Trophoblast cell (in vitro differentiated cells and primary cell): ENCODE data around the gene MRPL42.

Source experiments
- DNase-seq, 2 donors: peaks; one replicate each; pipeline ENCODE4 v3.0.0-alpha.2; 2016
- H2AFZ ChIP-seq: 2 replicates; pipeline ENCODE4 v1.6.1; 2013; ENCODE audit warnings: low read length, moderate library complexity, mild to moderate bottlenecking; ENCODE audit not compliant: insufficient read depth, poor library complexity
- H2AK5ac ChIP-seq: 2 replicates; pipeline ENCODE4 v1.6.1; 2013; ENCODE audit warnings: mild to moderate bottlenecking, low read length
- H2BK120ac ChIP-seq: 2 replicates; pipeline ENCODE4 v1.6.1; 2013; ENCODE audit warnings: low read length, mild to moderate bottlenecking, moderate library complexity; ENCODE audit not compliant: insufficient read depth, poor library complexity
- H2BK12ac ChIP-seq: 2 replicates; pipeline ENCODE4 v1.6.1; 2013; ENCODE audit warnings: mild to moderate bottlenecking, low read length, moderate library complexity
- H2BK5ac ChIP-seq: 2 replicates; pipeline ENCODE4 v1.6.1; 2013; ENCODE audit warnings: low read length, low read depth, moderate library complexity, mild to moderate bottlenecking; ENCODE audit not compliant: poor library complexity
- H3K14ac ChIP-seq: 2 replicates; pipeline ENCODE4 v1.6.1; 2013; ENCODE audit warnings: mild to moderate bottlenecking, low read length
- H3K18ac ChIP-seq: 2 replicates; pipeline ENCODE4 v1.6.1; 2013; ENCODE audit warnings: mild to moderate bottlenecking, low read length
- H3K23ac ChIP-seq: 2 replicates; pipeline ENCODE4 v1.6.1; 2013; ENCODE audit warnings: low read length
- H3K27ac ChIP-seq: 2 replicates; pipeline ENCODE4 v1.5.1; 2013; ENCODE audit warnings: low read depth, mild to moderate bottlenecking, inconsistent platforms, low read length, moderate library complexity
- H3K27me3 ChIP-seq: 2 replicates; pipeline ENCODE4 v1.6.1; 2013; ENCODE audit warnings: inconsistent platforms, mild to moderate bottlenecking, low read length, moderate library complexity; ENCODE audit not compliant: insufficient read depth
- H3K36me3 ChIP-seq, 2 experiments: 1 replicate in 1 of 2; 2 replicates in 1 of 2; pipeline ENCODE4 v1.6.1; 2013; ENCODE audit warnings: low read length in 2 of 2, mild to moderate bottlenecking in 2 of 2, moderate library complexity in 1 of 2; ENCODE audit not compliant: insufficient read depth in 2 of 2, control insufficient read depth in 1 of 2
- H3K4ac ChIP-seq: 2 replicates; pipeline ENCODE4 v1.6.1; 2013; ENCODE audit warnings: low read depth, mild to moderate bottlenecking, low read length, moderate library complexity
- H3K4me1 ChIP-seq, 2 experiments: 1 replicate in 1 of 2; 2 replicates in 1 of 2; pipeline ENCODE4 v1.6.1; 2013; ENCODE audit warnings: low read length in 2 of 2, mild to moderate bottlenecking in 2 of 2, moderate library complexity in 1 of 2; ENCODE audit not compliant: insufficient read depth in 2 of 2, control insufficient read depth in 1 of 2
- H3K4me2 ChIP-seq: 2 replicates; pipeline ENCODE4 v1.6.1; 2013; ENCODE audit warnings: inconsistent platforms, mild to moderate bottlenecking, low read length, moderate library complexity
- H3K4me3 ChIP-seq: 2 replicates; pipeline ENCODE4 v1.5.1; 2013; ENCODE audit warnings: mild to moderate bottlenecking, low read depth, low read length, inconsistent platforms
- H3K79me1 ChIP-seq: one replicate; pipeline ENCODE4 v1.6.1; 2013; ENCODE audit warnings: low read length
- H3K79me2 ChIP-seq: 2 replicates; pipeline ENCODE4 v1.6.1; 2013; ENCODE audit warnings: low read length, mild to moderate bottlenecking; ENCODE audit not compliant: control insufficient read depth, insufficient read depth, poor library complexity
- H3K9ac ChIP-seq: 2 replicates; pipeline ENCODE4 v1.6.1; 2013; ENCODE audit warnings: mild to moderate bottlenecking, low read length
- H3K9me3 ChIP-seq: 2 replicates; pipeline ENCODE4 v1.6.1; 2013; ENCODE audit warnings: low read depth, mild to moderate bottlenecking, control low read depth, inconsistent platforms, low read length; ENCODE audit not compliant: insufficient read depth
- H4K12ac ChIP-seq: 2 replicates; pipeline ENCODE4 v1.6.1; 2013; ENCODE audit warnings: low read depth, mild to moderate bottlenecking, low read length, moderate library complexity
- H4K8ac ChIP-seq: 2 replicates; pipeline ENCODE4 v1.6.1; 2013; ENCODE audit warnings: low read depth, mild to moderate bottlenecking, low read length, moderate library complexity
- H4K91ac ChIP-seq: one replicate; pipeline ENCODE4 v1.6.1; 2013; ENCODE audit warnings: low read depth, mild to moderate bottlenecking, low read length, moderate library complexity
- WGBS: extraction: QIAGEN DNeasy Blood & Tissue Kit; methylation state at CpG from one replicate; pipeline ENCODE4 v1.1.7; 2013; ENCODE audit warnings: missing lambda C conversion rate; ENCODE audit not compliant: insufficient read length, insufficient coverage; ENCODE audit errors: extremely low coverage; 5-methylcytosine and 5-hydroxymethylcytosine counted together

Gene MRPL42

DNA sequence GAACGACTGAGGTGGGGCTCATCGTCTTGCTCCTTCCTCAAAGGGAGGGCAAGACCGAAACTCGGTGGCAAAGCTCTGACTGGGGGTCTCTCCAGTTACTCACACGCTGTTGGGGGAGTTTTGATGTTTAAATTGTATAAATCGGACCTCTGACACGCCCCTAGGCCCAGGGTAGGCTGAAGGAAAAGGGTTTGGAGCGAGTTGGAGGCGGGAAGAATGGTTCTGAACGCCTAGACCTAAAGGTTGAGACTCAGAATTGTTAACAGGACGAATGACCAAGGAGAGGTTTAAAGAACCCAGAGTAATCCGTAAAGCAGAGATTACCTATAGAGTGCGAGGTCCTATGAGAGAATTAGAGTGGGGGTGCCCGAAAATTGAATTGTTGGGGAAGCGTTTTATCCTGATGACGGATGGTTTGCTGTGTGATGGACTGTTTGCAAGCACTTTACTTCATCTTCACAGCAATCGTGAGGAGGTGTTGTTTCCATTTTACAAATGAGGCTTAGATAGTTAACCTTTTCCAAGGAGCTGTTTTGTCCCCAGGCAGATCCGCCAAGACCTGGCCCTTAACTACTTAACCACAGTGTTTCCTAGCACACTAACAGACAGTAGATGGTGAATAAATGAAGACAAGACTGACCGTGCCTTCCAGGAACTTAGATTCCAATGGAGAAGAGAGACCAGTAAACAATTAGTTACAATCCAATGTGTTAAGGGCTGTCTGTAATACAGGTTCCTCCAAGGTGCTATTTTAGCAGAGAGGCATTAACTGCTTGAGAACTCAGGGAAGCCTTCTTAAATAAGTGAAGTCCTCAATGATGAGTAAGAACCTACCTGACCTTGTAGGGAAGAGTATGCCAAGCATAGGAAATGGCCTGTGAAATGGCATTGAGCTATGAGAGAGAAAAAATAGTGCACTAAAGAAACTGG, 24.6 kb upstream of the MRPL42 start:
- peak overlapping the region; percentile 83 for H2AFZ ChIP-seq
- no peaks in the 10 kb centered on the region for H3K36me3 ChIP-seq
- no peaks in the 10 kb centered on the region for H3K27me3 ChIP-seq
- peaks cover 20% of the 10 kb centered on the region for H3K79me2 ChIP-seq
- H4K91ac ChIP-seq = peak overlapping the region; percentile 28
- H2BK12ac ChIP-seq = no peak overlapping the region
- H3K18ac ChIP-seq = peak overlapping the region; percentile 18
- WGBS = no CpG with 5 or more reads among the region's 19 CpGs
- peak overlapping the region; percentile 86 for H3K4me3 ChIP-seq
- H4K12ac ChIP-seq = peak overlapping the region; percentile 24
- H3K9ac ChIP-seq = peak overlapping the region; percentile 92
- peak overlapping the region; percentile 47 for H3K14ac ChIP-seq
- peaks cover 14% of the 10 kb centered on the region for H3K79me1 ChIP-seq
- no peak for DNase-seq
- peak overlapping the region; percentile 30 for H3K4ac ChIP-seq
- H3K27ac ChIP-seq = peak overlapping the region; percentile 83
- H2BK5ac ChIP-seq = peak overlapping the region; percentile 86
- H2BK120ac ChIP-seq = peak overlapping the region; percentile 10
- peaks cover 0 to 7% of the 10 kb centered on the region in 2 experiments for H3K4me1 ChIP-seq
- no peak overlapping the region for H3K23ac ChIP-seq
- H4K8ac ChIP-seq = peak overlapping the region; percentile 71
- H2AK5ac ChIP-seq = no peak overlapping the region
- H3K9me3 ChIP-seq = no peaks in the 10 kb centered on the region
- peak overlapping the region; percentile 97 for H3K4me2 ChIP-seq

DNA sequence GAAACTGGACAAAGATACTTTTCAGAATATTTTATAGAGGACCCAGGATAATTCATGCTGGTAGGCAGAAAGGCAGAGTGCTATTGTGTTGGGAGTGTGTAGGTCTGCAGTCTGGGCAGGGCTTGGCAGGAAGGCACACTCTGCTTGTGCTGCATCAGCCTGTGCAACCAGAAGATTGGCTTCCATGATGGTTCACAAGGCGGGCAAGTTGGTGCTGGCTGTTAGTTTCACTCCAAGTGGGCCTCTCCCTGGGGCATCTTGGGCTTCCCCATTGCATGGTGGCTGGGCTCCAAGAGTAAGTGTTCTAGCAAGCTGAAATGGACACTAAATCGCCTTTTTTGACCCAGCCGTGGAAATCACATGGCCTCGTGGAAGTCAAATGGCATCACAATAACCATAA, 23.7 kb upstream of the MRPL42 start:
- Histone ChIP-seq H3K36me3 (no peaks in the 10 kb centered on the region), H2AFZ (no peak overlapping the region), H3K79me1 (peaks cover 14% of the 10 kb centered on the region)

DNA sequence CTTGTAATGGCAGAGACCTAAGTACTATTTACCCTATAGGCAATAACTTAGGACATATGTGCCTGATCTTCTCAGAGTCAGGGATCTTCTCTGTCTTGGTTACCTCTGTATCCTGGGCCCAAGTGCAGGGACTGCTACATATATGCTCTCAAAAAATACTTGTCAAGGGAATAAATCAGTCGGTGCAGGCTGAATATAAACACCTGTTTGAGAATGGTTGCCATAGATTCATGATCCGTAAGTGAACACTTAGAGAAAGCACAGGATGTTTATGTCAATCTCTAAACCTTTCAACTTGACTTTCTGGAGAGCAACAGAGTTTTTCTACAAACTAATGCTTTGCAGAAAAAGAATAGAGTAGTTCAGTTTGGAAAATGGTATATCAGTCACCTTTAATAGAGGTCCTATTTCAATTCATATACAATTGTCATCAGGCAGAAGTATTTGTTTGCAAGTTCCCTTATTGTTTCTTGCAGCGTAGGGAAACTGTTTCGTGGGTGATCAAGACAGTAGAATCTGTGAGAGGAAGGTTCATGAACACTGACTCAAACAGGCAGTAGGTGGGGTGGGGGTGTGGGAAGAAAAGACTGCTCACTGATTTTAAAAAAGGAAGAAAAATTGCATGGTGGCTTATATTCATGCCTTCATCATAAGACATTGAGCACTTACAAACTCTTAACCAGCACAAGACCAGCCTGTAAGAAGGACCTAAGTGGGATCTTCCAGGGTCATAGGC, 19.6 kb upstream of the MRPL42 start:
- Histone ChIP-seq H3K27me3 (no peaks in the 10 kb centered on the region), H2BK5ac (no peak overlapping the region), H3K4me2 (no peak overlapping the region), H3K9me3 (no peaks in the 10 kb centered on the region), H3K36me3 (no peaks in the 10 kb centered on the region), H2BK12ac (no peak overlapping the region), H4K8ac (no peak overlapping the region), H3K27ac (no peak overlapping the region), H3K23ac (no peak overlapping the region), H3K4me1 (peaks cover 0 to 2% of the 10 kb centered on the region in 2 experiments), H2AK5ac (no peak overlapping the region), H4K91ac (no peak overlapping the region), H3K9ac (no peak overlapping the region), H3K4me3 (no peak overlapping the region), H3K4ac (no peak overlapping the region), H3K18ac (no peak overlapping the region), H2BK120ac (no peak overlapping the region), H3K79me1 (peaks cover 1% of the 10 kb centered on the region), H3K79me2 (no peaks in the 10 kb centered on the region), H3K14ac (no peak overlapping the region), H2AFZ (no peak overlapping the region), H4K12ac (no peak overlapping the region)
- no CpG with 5 or more reads among the region's 4 CpGs for WGBS
- no peak for DNase-seq

More for the DNA sequence above, 23.7 kb upstream of the MRPL42 start:
- H4K12ac ChIP-seq = no peak overlapping the region
- peaks cover 17% of the 10 kb centered on the region for H3K79me2 ChIP-seq
- H3K27me3 ChIP-seq = no peaks in the 10 kb centered on the region
- no peak overlapping the region for H2BK120ac ChIP-seq
- H2AK5ac ChIP-seq = no peak overlapping the region
- H3K4ac ChIP-seq = no peak overlapping the region
- DNase-seq = no peak
- H3K14ac ChIP-seq = no peak overlapping the region
- no peak overlapping the region for H3K9ac ChIP-seq
- no peak overlapping the region for H3K27ac ChIP-seq
- H4K8ac ChIP-seq = no peak overlapping the region
- no peak overlapping the region for H3K4me3 ChIP-seq
- no peak overlapping the region for H4K91ac ChIP-seq
- no peak overlapping the region for H3K23ac ChIP-seq
- peaks cover 0 to 7% of the 10 kb centered on the region in 2 experiments for H3K4me1 ChIP-seq
- no peaks in the 10 kb centered on the region for H3K9me3 ChIP-seq
- WGBS = no CpG with 5 or more reads among the region's 4 CpGs
- H3K4me2 ChIP-seq = no peak overlapping the region
- no peak overlapping the region for H3K18ac ChIP-seq
- no peak overlapping the region for H2BK12ac ChIP-seq
- H2BK5ac ChIP-seq = no peak overlapping the region

DNA sequence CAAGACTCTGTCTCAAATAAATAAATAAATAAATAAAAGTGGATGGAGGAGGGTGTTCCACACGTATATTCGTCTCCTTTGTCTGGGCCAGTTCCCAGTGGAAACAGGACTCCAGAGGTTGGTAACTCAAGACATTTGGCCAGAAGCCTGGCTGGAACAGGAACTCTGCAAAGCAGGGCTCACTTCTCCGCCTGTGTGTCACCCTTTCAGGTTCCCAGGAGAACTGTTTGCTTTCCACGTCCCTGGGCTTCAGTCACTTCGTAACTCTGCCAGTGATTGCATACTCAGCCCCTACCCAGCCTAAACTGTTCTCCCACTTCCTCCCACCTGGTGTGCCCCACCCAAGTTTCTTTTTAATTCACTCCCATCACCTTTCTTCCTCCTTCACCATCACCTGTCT, 18.5 kb upstream of the MRPL42 start:
- Histone ChIP-seq H3K4ac (no peak overlapping the region), H2BK12ac (no peak overlapping the region), H3K4me2 (no peak overlapping the region), H3K27me3 (no peaks in the 10 kb centered on the region), H2BK120ac (no peak overlapping the region), H3K36me3 (no peaks in the 10 kb centered on the region), H3K79me2 (no peaks in the 10 kb centered on the region), H2BK5ac (no peak overlapping the region), H3K9me3 (no peaks in the 10 kb centered on the region), H4K12ac (no peak overlapping the region), H4K8ac (no peak overlapping the region), H3K79me1 (no peaks in the 10 kb centered on the region), H3K4me1 (peaks cover 0 to 4% of the 10 kb centered on the region in 2 experiments), H4K91ac (no peak overlapping the region), H3K27ac (no peak overlapping the region), H3K9ac (no peak overlapping the region), H3K18ac (no peak overlapping the region), H2AK5ac (no peak overlapping the region), H2AFZ (no peak overlapping the region), H3K4me3 (no peak overlapping the region), H3K14ac (no peak overlapping the region), H3K23ac (no peak overlapping the region)
- DNase-seq = no peak
- no CpG with 5 or more reads among the region's 5 CpGs for WGBS
